Upper lobe of left lung (tissue), 6 donors: ENCODE measurements around the gene UBE2E2. TPM values are rescaled to one million over a fixed set of nuclear protein-coding genes. Genes with fewer than 3 reads are reported as not detected.

Experiments used
- ATAC-seq, 2 donors: fragments of 200-7000 bp; cut with Tn5 transposase; one replicate each; pipeline ENCODE4 v1.9.1; 2022; ENCODE audit warnings: mild to moderate bottlenecking in 2 of 2, moderate library complexity in 2 of 2; ENCODE audit not compliant: low FRiP score in 2 of 2
- DNase-seq, 2 donors: peaks; one replicate each; pipeline ENCODE4 v3.0.0-alpha.2; 2019 to 2020
- H3K27ac ChIP-seq, 4 donors: fragments of 200-600 bp; sonication (generic); one replicate each; pipeline ENCODE4 v1.5.1; 2016 to 2019
- H3K27me3 ChIP-seq, 4 donors: fragments of 200-600 bp; sonication (generic); one replicate each; pipeline ENCODE4 v1.5.1; 2017 to 2019
- H3K36me3 ChIP-seq, 4 donors: fragments of 200-600 bp; sonication (generic); one replicate each; pipeline ENCODE4 v1.5.1; 2016 to 2019
- H3K4me1 ChIP-seq, 4 donors: fragments of 200-600 bp; sonication (generic); one replicate each; pipeline ENCODE4 v1.5.1; 2018 to 2019
- H3K4me3 ChIP-seq, 4 donors: fragments of 200-600 bp; sonication (generic); one replicate each; pipeline ENCODE4 v1.5.1; 2017 to 2019; ENCODE audit warnings: mild to moderate bottlenecking in 2 of 4, moderate library complexity in 1 of 4
- H3K9me3 ChIP-seq, 4 donors: fragments of 200-600 bp; sonication (generic); one replicate each; pipeline ENCODE4 v1.5.1; 2018 to 2019
- CTCF ChIP-seq, 6 experiments: fragments of 450-650 bp in 4 of 6; fragments of 200-600 bp in 2 of 6; sonication (generic) in 2 of 6; IDR thresholded peaks; one replicate each; pipeline ENCODE4 v1.5.1; 2016 to 2019; ENCODE audit warnings: antibody characterized with exemption in 6 of 6
- EP300 ChIP-seq, 4 donors: sonication (generic); formaldehyde crosslinking; IDR thresholded peaks; one replicate each; pipeline ENCODE4 v1.5.1; 2017; ENCODE audit warnings: antibody characterized with exemption in 4 of 4, control low read depth in 2 of 4
- POLR2A ChIP-seq, 4 donors: fragments of 450-650 bp; IDR thresholded peaks; one replicate each; pipeline ENCODE4 v1.5.1; 2016 to 2017; ENCODE audit warnings: antibody characterized with exemption in 4 of 4, mild to moderate bottlenecking in 2 of 4
- POLR2AphosphoS5 ChIP-seq, 2 donors: sonication (generic); formaldehyde crosslinking; IDR thresholded peaks; one replicate each; pipeline ENCODE4 v1.5.1; 2017; ENCODE audit warnings: antibody characterized with exemption in 2 of 2
- WGBS, 2 donors: methylation state at CpG; one replicate each; pipeline ENCODE4 v1.1.5; 2017 to 2018; 5-methylcytosine and 5-hydroxymethylcytosine counted together
- total RNA-seq, 6 donors: library from RNA; depleted of rRNA in 4 of 6; stranded (reverse); fragments of >200 nt in 4 of 6; gene quantifications; one replicate each; pipeline versions ENCODE4 v1.1.0 to v1.2.1, GENCODE V29; 2016 to 2021
- donor health status: DM: no; HTN: no; CAD: no; lungs with moderate emphysema.
- donor health status: DM: no; HTN: yes; CAD: no; lungs with severe emphysema.

Gene UBE2E2
- total RNA-seq, 6 donors from 2014 or later, result 18.3 to 61.5 (median 41.9) TPM

DNA sequence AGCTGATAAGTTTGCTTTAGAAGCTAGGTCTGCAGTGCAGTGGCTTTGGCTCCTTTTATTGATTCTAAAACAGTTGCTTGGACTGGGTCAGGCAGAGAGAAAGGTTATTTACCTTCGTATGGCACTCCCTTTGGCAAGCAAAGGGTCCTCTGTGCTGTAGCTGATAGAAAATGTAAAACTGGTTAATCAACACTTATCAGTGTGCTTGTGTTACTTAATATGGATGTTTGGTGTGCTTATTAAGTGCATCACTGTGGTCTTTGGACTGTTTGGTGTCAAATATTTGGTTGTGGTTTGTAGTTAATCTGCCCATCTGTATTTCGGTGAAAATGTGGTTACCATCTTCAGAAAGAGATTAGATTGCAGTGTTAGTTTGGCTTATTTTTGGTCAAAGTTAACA lies 16.0 kb downstream of the UBE2E2 start:
- H3K9me3 ChIP-seq, result no peaks in the 10 kb centered on the region
- no peak overlapping the region for H3K27ac ChIP-seq
- DNase-seq (no peak), ATAC-seq (no peak)
- H3K4me3 ChIP-seq, result no peak overlapping the region
- peaks cover 0 to 3% (median 0%) of the 10 kb centered on the region in 4 donors for H3K4me1 ChIP-seq
- no peak for TF ChIP-seq CTCF (IDR thresholded peaks at IDR 0.05)
- TF ChIP-seq POLR2A (IDR thresholded peaks at IDR 0.05), result no peak
- no peak for TF ChIP-seq EP300 (IDR thresholded peaks at IDR 0.05)
- TF ChIP-seq POLR2AphosphoS5 (IDR thresholded peaks at IDR 0.05), result no peak
- no peaks in the 10 kb centered on the region for H3K27me3 ChIP-seq
- no peaks in the 10 kb centered on the region for H3K36me3 ChIP-seq
- whole genome bisulfite sequencing, 2 donors, result 50 to 57% methylated on average over 2 of the region's 2 CpGs

GRCh38 chr3:23219552-23219951 lies 16.4 kb downstream of the UBE2E2 start:
- Histone ChIP-seq H3K27me3 (no peaks in the 10 kb centered on the region), H3K27ac (no peak overlapping the region), H3K4me1 (peaks cover 0 to 3% (median 0%) of the 10 kb centered on the region in 4 donors), H3K9me3 (no peaks in the 10 kb centered on the region), H3K36me3 (no peaks in the 10 kb centered on the region), H3K4me3 (no peak overlapping the region)
- TF ChIP-seq CTCF (IDR thresholded peaks at IDR 0.05) (no peak), POLR2A (IDR thresholded peaks at IDR 0.05) (no peak), POLR2AphosphoS5 (IDR thresholded peaks at IDR 0.05) (no peak)
- ATAC-seq (no peak), DNase-seq (no peak)
- 74 to 75% methylated on average over 2 of the region's 2 CpGs for WGBS, 2 donors

DNA sequence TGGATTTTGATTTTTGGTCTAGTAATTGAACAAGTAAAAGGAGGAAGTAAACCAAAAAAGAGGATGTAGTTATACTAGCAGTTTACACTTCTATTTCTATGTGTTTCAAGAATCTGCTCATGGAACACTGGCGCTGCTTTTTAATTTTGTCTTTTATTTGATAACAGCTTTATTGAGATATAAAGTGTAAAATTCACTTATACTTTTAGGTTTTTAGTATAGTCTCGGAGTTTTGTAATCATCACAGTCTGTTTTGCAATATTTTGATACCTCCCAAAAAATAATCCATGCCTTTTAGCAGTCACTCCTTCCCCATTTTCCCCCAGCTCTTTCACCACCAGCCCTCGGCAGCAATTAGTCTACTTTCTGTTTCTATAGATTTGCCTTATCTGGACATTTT lies 18.0 kb downstream of the UBE2E2 start:
- no peaks in the 10 kb centered on the region for H3K9me3 ChIP-seq
- H3K27ac ChIP-seq, result no peak overlapping the region
- peak overlapping the region in 2 of 4 donors; percentile 1 to 27 for H3K4me3 ChIP-seq
- H3K36me3 ChIP-seq, result no peaks in the 10 kb centered on the region
- TF ChIP-seq EP300 (IDR thresholded peaks at IDR 0.05) (no peak), POLR2AphosphoS5 (IDR thresholded peaks at IDR 0.05) (no peak), CTCF (IDR thresholded peaks at IDR 0.05) (no peak), POLR2A (IDR thresholded peaks at IDR 0.05) (no peak)
- H3K4me1 ChIP-seq, result peaks cover 0 to 3% (median 0%) of the 10 kb centered on the region in 4 donors
- WGBS, 2 donors, result 58 to 70% methylated on average over 3 of the region's 3 CpGs
- DNase-seq (no peak), ATAC-seq (peak in 1 of 2 donors; percentile 56)
- no peaks in the 10 kb centered on the region for H3K27me3 ChIP-seq

DNA sequence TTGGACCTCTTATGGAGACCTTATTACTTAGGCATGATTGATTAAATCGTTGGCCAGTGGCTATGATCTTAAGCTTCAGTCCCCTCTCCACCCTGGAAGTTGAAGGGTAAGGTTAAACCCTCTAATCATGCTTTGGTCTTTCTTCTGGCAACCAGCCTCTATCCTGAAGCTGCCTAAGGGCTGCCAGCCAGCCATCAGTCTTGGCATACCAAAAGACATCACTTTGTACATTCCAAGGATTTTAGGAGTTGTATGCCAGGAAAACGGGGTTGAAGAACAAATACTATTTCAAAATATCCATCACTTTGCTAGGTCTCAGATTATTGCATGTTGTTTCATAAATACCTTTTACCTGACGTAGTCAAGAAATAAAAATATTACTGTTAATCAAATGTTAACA lies 28.9 kb downstream of the UBE2E2 start:
- ATAC-seq, result no peak

More for the DNA sequence above, 28.9 kb downstream of the UBE2E2 start:
- no peak overlapping the region for H3K4me3 ChIP-seq
- H3K27ac ChIP-seq, result no peak overlapping the region
- WGBS, 2 donors, result 64 to 78% methylated on average over 3 of the region's 3 CpGs
- no peaks in the 10 kb centered on the region for H3K36me3 ChIP-seq
- H3K27me3 ChIP-seq, result no peaks in the 10 kb centered on the region
- DNase-seq, result no peak
- TF ChIP-seq POLR2AphosphoS5 (IDR thresholded peaks at IDR 0.05) (no peak), CTCF (IDR thresholded peaks at IDR 0.05) (no peak), POLR2A (IDR thresholded peaks at IDR 0.05) (no peak), EP300 (IDR thresholded peaks at IDR 0.05) (no peak)
- no peaks in the 10 kb centered on the region for H3K9me3 ChIP-seq
- no peaks in the 10 kb centered on the region for H3K4me1 ChIP-seq
